ENCODE results near the gene ENPP7. TPM values are rescaled to one million over a fixed set of nuclear protein-coding genes. Genes with fewer than 3 reads are reported as not detected.
A peak's percentile ranks its signal among the peaks of the same experiment; 100 is the strongest.

Gene ENPP7
- total and polyA plus RNA-seq, 2 donors (not counting 3 experiments of a cell fraction or from before 2014, with no cell fraction given) = not detected

GRCh38 chr17:79720705-79721292 is 9.9 kb upstream of the ENPP7 start:
- BruUV-seq (replicated peaks) = no TSS peak
- Histone ChIP-seq H3K9ac (replicated peaks; ENCODE audit: extremely low read depth, insufficient read depth, low read length) (no peak overlapping the region), H3K27me3 (ENCODE audit: control insufficient read depth in 2 of 2, insufficient read depth in 2 of 2, low read length in 2 of 2) (no peaks in the 10 kb centered on the region), H3K4me3 (replicated peaks in 1 of 3; ENCODE audit: insufficient read depth in 1 of 3, low read depth in 1 of 3, low read length in 3 of 3) (no peak overlapping the region), H3K4me1 (ENCODE audit: control insufficient read depth, extremely low read depth, insufficient read depth, low read length) (no peaks in the 10 kb centered on the region), H3K79me2 (ENCODE audit: control insufficient read depth, insufficient read depth, low read length) (no peaks in the 10 kb centered on the region), H3K9me3 (replicated peaks; ENCODE audit: control insufficient read depth, insufficient read depth, low read length) (no peaks in the 10 kb centered on the region), H4K20me1 (replicated peaks; ENCODE audit: control insufficient read depth, extremely low read depth, insufficient read depth, low read length) (no peaks in the 10 kb centered on the region), H3K36me3 (ENCODE audit: control insufficient read depth in 2 of 2, extremely low read depth in 1 of 2, insufficient read depth in 2 of 2, low read length in 2 of 2) (no peaks in the 10 kb centered on the region), H3K27ac (ENCODE audit: insufficient read depth, low read depth, low read length) (no peak overlapping the region), H2AFZ (ENCODE audit: low read depth, low read length) (no peak overlapping the region), H3K4me2 (ENCODE audit: insufficient read depth, low read length) (no peak overlapping the region), H3K9me1 (replicated peaks; ENCODE audit: control insufficient read depth, extremely low read depth, insufficient read depth, low read length) (no peaks in the 10 kb centered on the region)
- TF ChIP-seq GATA2 (IDR thresholded peaks at IDR 0.05; ENCODE audit: insufficient read depth, insufficient read length, low read depth, low read length) (no peak), FOS (IDR thresholded peaks at IDR 0.05; ENCODE audit: borderline replicate concordance, insufficient read depth, low read length) (no peak), MYC (IDR thresholded peaks at IDR 0.05; ENCODE audit: low read depth, low read length) (no peak)
- CTCF ChIA-PET = no interaction called here
- POLR2A ChIA-PET = no interaction called here
- DNase-seq (ENCODE audit: low read depth, low spot score) (no peak), FAIRE-seq (no peak)
- intact Hi-C loops (cut with micrococcal nuclease) = no loop called here
- dilution Hi-C loops (cut with MboI; ENCODE audit: extremely low pct_ligation_motif_present, low sequenced_read_pairs) = no loop called here

GRCh38 chr17:79721993-79722671 is 8.6 kb upstream of the ENPP7 start:
- no peaks in the 10 kb centered on the region for H3K9me1 ChIP-seq (replicated peaks; ENCODE audit: control insufficient read depth, extremely low read depth, insufficient read depth, low read length)
- ChIA-PET CTCF (no interaction called here), POLR2A (no interaction called here)
- no peaks in the 10 kb centered on the region for H3K4me1 ChIP-seq (ENCODE audit: control insufficient read depth, extremely low read depth, insufficient read depth, low read length)
- no peak overlapping the region for H3K4me3 ChIP-seq (replicated peaks in 1 of 3; ENCODE audit: insufficient read depth in 1 of 3, low read depth in 1 of 3, low read length in 3 of 3)
- DNase-seq (ENCODE audit: low read depth, low spot score) = no peak
- no peak overlapping the region for H3K4me2 ChIP-seq (ENCODE audit: insufficient read depth, low read length)
- no peaks in the 10 kb centered on the region for H4K20me1 ChIP-seq (replicated peaks; ENCODE audit: control insufficient read depth, extremely low read depth, insufficient read depth, low read length)
- intact Hi-C loops (cut with micrococcal nuclease) = no loop called here
- no peaks in the 10 kb centered on the region for H3K27me3 ChIP-seq (ENCODE audit: control insufficient read depth in 2 of 2, insufficient read depth in 2 of 2, low read length in 2 of 2)
- no peaks in the 10 kb centered on the region for H3K79me2 ChIP-seq (ENCODE audit: control insufficient read depth, insufficient read depth, low read length)
- H3K9me3 ChIP-seq (replicated peaks; ENCODE audit: control insufficient read depth, insufficient read depth, low read length) = no peaks in the 10 kb centered on the region
- H3K27ac ChIP-seq (ENCODE audit: insufficient read depth, low read depth, low read length) = no peak overlapping the region
- no peak overlapping the region for H3K9ac ChIP-seq (replicated peaks; ENCODE audit: extremely low read depth, insufficient read depth, low read length)
- dilution Hi-C loops (cut with MboI; ENCODE audit: extremely low pct_ligation_motif_present, low sequenced_read_pairs) = no loop called here
- no peak for FAIRE-seq
- no peaks in the 10 kb centered on the region for H3K36me3 ChIP-seq (ENCODE audit: control insufficient read depth in 2 of 2, extremely low read depth in 1 of 2, insufficient read depth in 2 of 2, low read length in 2 of 2)
- H2AFZ ChIP-seq (ENCODE audit: low read depth, low read length) = no peak overlapping the region
- BruUV-seq (replicated peaks) = no TSS peak
- no peak for TF ChIP-seq JUN (IDR thresholded peaks at IDR 0.05; ENCODE audit: borderline replicate concordance, insufficient read depth, insufficient read length, low read depth)
- TF ChIP-seq CTCF (IDR thresholded peaks at IDR 0.05; ENCODE audit: extremely low read depth in 1 of 2, insufficient read depth in 1 of 2, low read depth in 1 of 2, low read length in 2 of 2) = peak in 1 of 2 donors; percentile 25

Data from endothelial cell of umbilical vein (primary cell).